Activated CD4-positive, alpha-beta T cell treated with anti-CD3 and anti-CD28 coated beads, Interleukin-2, amount 50 U/mL, for 48 hours (primary cell): Measurements from ENCODE around the gene IL1B.

Experiments used
- DNase-seq, 2 experiments: peaks; one replicate each; pipeline ENCODE4 v3.0.0-alpha.2; 2020

Gene IL1B

GRCh38 chr2:112803691-112804521 is 32.7 kb downstream of the IL1B start:
- no peak for DNase-seq

GRCh38 chr2:112800881-112801583 is 35.5 kb downstream of the IL1B start:
- DNase-seq: no peak

- DNase-seq: no peak
Measured at GRCh38 chr2:112798979-112799975, 37.3 kb downstream of the IL1B start.

GRCh38 chr2:112796486-112796885 is 40.1 kb downstream of the IL1B start:
- no peak for DNase-seq

- no peak for DNase-seq
Measured at GRCh38 chr2:112795774-112796173, 40.8 kb downstream of the IL1B start.

- no peak for DNase-seq
Measured at GRCh38 chr2:112794841-112795240, 41.7 kb downstream of the IL1B start.

GRCh38 chr2:112794131-112794733 is 42.3 kb downstream of the IL1B start:
- peak in 1 of 2 experiments; percentile 36 for DNase-seq

- DNase-seq: no peak
Measured at GRCh38 chr2:112793449-112793978, 43.1 kb downstream of the IL1B start.

GRCh38 chr2:112792419-112792818 is 44.2 kb downstream of the IL1B start:
- no peak for DNase-seq

GRCh38 chr2:112791693-112792230 is 44.8 kb downstream of the IL1B start:
- DNase-seq: no peak

GRCh38 chr2:112791019-112791418 is 45.6 kb downstream of the IL1B start:
- DNase-seq: no peak

- no peak for DNase-seq
Measured at GRCh38 chr2:112790305-112790704, 46.3 kb downstream of the IL1B start.

GRCh38 chr2:112789186-112789585 is 47.4 kb downstream of the IL1B start:
- no peak for DNase-seq

- no peak for DNase-seq
Measured at GRCh38 chr2:112788653-112789052, 47.9 kb downstream of the IL1B start.

- no peak for DNase-seq
Measured at GRCh38 chr2:112787729-112788393, 48.7 kb downstream of the IL1B start.

GRCh38 chr2:112787294-112787693 is 49.3 kb downstream of the IL1B start:
- DNase-seq: no peak

GRCh38 chr2:112784199-112785189 is 52.1 kb downstream of the IL1B start, which contains the start of gene IL1A:
TSS of gene IL1A (minus strand) at chr2:112784493. CDS start at chr2:112783770, 723 bp downstream.
- no peak for DNase-seq

GRCh38 chr2:112783187-112783714 is 53.3 kb downstream of the IL1B start:
- DNase-seq: no peak

- no peak for DNase-seq
Measured at GRCh38 chr2:112782234-112782799, 54.3 kb downstream of the IL1B start.
